Adrenal gland (tissue), 5 donors: ENCODE data around the gene CAMTA1.

Source experiments
- POLR2A ChIP-seq, 2 donors: fragments of 450-650 bp; IDR thresholded peaks; one replicate each; pipeline ENCODE4 v1.6.1; 2017; ENCODE audit warnings: antibody characterized with exemption in 2 of 2, mild to moderate bottlenecking in 2 of 2, moderate library complexity in 1 of 2
- TF ChIP-seq, protein P1 (sequence below), 6 experiments: fragments of 450-650 bp in 4 of 6; fragments of 200-600 bp in 2 of 6; sonication (generic) in 1 of 6; IDR thresholded peaks; 1 replicate in 5 of 6; 2 replicates in 1 of 6; pipeline versions ENCODE4 v1.5.1 to v1.8.0; 2016 to 2021; ENCODE audit warnings: antibody characterized with exemption in 6 of 6, mild to moderate bottlenecking in 2 of 6, moderate library complexity in 1 of 6
- donor health status: DM: no; HTN: no; CAD: no.

GRCh38 chr1:7677111-7677510 lies 891.9 kb downstream of the CAMTA1 start:
- TF ChIP-seq POLR2A (IDR thresholded peaks at IDR 0.05), result no peak
- TF ChIP-seq, protein P1, sequence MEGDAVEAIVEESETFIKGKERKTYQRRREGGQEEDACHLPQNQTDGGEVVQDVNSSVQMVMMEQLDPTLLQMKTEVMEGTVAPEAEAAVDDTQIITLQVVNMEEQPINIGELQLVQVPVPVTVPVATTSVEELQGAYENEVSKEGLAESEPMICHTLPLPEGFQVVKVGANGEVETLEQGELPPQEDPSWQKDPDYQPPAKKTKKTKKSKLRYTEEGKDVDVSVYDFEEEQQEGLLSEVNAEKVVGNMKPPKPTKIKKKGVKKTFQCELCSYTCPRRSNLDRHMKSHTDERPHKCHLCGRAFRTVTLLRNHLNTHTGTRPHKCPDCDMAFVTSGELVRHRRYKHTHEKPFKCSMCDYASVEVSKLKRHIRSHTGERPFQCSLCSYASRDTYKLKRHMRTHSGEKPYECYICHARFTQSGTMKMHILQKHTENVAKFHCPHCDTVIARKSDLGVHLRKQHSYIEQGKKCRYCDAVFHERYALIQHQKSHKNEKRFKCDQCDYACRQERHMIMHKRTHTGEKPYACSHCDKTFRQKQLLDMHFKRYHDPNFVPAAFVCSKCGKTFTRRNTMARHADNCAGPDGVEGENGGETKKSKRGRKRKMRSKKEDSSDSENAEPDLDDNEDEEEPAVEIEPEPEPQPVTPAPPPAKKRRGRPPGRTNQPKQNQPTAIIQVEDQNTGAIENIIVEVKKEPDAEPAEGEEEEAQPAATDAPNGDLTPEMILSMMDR (IDR thresholded peaks at IDR 0.05), result no peak
